ENCODE measurements around the gene ART1.

The ART1 gene

DNA sequence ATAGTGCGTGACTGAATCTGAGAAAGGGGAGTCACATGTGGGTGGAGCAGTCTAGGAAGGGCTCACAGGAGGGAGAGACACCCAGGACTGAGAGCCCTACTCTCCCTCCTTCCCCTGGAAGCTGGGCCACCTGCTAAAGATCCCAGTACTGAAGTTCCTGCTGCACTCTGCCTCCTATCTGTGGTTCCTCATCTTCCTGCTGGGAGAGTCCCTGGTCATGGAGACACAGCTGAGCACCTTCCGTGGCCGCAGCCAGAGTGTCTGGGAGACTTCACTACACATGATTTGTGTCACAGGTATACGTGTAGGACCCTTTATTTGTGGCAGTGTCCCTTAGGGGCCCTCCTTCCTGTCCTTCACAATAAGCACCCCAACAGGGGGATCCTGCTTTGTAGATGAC, 22.4 kb upstream of the ART1 start:
- H3K4me3 Mint-ChIP-seq = no peak overlapping the region
- no peaks in the 10 kb centered on the region for H3K9me3 Mint-ChIP-seq
- peaks cover 7% of the 10 kb centered on the region for H3K4me1 Mint-ChIP-seq
- H3K36me3 Mint-ChIP-seq = no peaks in the 10 kb centered on the region
- ATAC-seq (no peak), DNase-seq (ENCODE audit: low spot score in 2 of 2) (no peak)
- H3K27ac Mint-ChIP-seq = no peak overlapping the region

DNA sequence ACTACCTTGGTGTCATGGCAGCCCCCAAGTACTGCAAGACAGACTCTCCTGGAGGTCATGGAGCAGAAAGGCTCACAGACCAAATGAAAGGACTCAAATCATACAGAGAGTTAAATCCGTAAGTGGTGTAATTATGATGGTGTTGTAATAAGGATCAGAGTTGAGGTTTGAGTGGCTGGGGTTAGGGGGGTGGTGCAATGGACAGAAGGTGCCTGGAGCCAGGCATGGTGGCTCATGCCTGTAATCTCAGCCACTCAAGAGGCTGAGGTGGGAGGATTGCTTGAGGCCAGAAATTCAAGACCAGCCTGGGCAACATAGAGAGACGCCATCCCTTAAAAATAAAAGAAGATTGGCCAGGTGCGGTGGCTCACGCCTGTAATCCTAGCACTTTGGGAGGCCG, 21.8 kb upstream of the ART1 start:
- peaks cover 7% of the 10 kb centered on the region for H3K4me1 Mint-ChIP-seq
- no peak overlapping the region for H3K27ac Mint-ChIP-seq

DNA sequence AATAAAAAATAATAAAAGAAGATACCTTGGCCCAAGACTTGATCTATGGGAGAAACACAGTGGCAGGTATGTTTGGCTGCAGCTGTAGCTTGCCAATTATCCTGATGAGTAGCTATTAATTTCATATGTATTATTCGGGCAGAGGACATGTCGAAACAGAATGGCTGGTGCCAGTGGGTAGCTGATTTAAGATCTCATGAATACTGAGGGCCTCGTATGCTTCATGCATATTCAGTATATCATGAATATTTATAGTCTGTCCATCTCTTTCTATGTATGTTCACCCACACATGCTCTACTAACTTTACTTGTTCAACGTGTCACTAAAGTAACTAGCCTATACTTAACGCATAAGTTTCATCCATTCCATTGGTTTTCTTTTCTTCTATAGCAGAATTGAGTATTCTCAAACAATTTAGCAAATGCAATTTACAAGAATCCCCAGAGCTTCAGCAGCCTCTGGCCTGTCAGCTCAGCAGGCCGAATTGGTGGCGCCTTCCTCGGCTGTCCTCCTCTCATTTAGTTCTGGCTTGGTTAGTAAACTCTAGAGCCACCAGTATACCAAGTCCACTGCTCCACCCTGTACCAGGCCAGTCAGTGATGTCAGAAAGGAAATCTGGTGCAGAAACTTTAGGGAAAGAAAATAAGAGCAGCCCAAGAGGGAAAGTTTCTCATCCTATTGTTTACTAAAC, 21.0 kb upstream of the ART1 start:
- Mint-ChIP-seq H3K27ac (no peak overlapping the region), H3K36me3 (no peaks in the 10 kb centered on the region), H3K4me1 (peaks cover 7% of the 10 kb centered on the region), H3K4me3 (no peak overlapping the region), H3K9me3 (no peaks in the 10 kb centered on the region)
- no peak for ATAC-seq
- no peak for DNase-seq (ENCODE audit: low spot score in 2 of 2)

More for the DNA sequence above, 21.8 kb upstream of the ART1 start:
- no peaks in the 10 kb centered on the region for H3K36me3 Mint-ChIP-seq
- ATAC-seq (no peak), DNase-seq (ENCODE audit: low spot score in 2 of 2) (no peak)
- no peaks in the 10 kb centered on the region for H3K9me3 Mint-ChIP-seq
- no peak overlapping the region for H3K4me3 Mint-ChIP-seq

DNA sequence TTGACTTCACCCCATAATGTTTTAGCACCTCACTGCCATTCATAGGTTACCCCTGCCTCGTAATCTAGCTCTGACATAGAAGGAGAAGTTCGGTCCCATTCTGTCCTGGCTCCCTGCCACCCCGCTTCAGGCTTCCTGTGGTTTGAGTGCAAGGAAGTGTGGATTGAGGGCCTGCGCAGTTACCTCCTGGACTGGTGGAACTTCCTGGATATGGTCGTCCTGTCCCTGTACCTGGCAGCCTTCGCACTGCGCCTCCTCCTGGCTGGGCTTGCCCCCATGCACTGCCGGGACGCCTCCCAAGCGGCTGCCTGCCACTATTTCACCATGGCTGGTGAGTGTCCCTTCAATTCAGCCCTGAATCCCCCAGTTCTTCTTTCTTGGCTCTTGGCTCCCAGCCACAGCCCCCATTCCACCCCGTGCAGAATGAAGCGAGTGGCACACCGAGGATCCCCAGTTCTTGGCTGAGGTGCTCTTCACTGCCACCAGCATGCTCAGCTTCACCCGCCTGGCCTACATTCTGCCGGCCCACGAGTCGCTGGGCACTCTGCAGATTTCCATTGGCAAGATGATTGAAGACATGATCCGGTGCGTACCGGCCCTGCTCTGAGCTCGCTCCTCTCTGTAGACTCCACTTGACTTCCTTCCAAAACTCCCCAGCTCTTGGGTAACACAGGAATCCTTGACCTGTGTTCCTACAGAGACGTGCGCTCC, 18.5 kb upstream of the ART1 start:
- DNase-seq (ENCODE audit: low spot score in 2 of 2) = no peak
- Mint-ChIP-seq H3K4me3 (no peak overlapping the region), H3K36me3 (no peaks in the 10 kb centered on the region), H3K27ac (no peak overlapping the region), H3K4me1 (peaks cover 7% of the 10 kb centered on the region), H3K9me3 (no peaks in the 10 kb centered on the region)
- peak; percentile 29 for ATAC-seq

DNA sequence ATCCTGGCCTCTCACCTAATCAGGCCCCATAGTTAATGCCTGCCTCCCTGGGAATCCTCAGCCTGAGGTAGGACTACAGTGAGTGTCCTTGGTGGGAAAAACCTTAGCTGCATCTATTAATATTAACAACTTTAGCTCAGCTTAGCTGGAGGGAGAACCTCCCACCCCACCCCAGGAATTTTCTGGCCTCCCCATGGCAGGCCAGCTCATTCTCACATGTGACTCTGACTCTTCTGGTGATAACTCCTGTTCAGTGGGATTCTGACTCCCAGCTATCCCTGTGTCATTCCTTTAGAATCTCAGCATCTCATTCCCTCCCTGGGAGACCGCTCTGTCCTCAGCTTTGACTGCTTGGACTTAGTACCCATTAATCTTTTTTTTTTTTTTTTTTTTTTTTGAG, 17.6 kb upstream of the ART1 start:
- Mint-ChIP-seq H3K36me3 (no peaks in the 10 kb centered on the region), H3K9me3 (no peaks in the 10 kb centered on the region), H3K4me3 (no peak overlapping the region), H3K27ac (no peak overlapping the region), H3K4me1 (peaks cover 7% of the 10 kb centered on the region)
- ATAC-seq (no peak), DNase-seq (ENCODE audit: low spot score in 2 of 2) (no peak)

DNA sequence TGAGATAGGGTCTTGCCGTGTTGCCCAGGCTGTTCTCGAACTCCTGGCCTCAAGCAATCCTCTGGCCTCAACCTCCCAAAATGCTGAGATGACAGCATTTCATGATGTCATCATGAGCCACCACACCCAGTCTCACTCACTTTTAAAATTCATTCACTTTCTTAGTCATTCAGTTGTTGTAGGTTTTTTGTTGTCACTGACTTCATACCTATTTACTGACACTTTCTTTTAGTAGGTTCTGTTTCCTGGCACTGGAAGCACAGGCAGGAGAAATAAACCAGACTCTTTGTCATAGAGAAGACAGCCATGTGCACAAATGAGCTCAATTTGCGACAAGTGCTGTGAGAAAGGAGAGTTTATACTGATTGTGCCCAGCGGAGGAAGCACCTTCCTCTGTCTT, 13.6 kb upstream of the ART1 start:
- H3K27ac Mint-ChIP-seq = peak overlapping the region; percentile 43
- H3K36me3 Mint-ChIP-seq = no peaks in the 10 kb centered on the region
- DNase-seq (ENCODE audit: low spot score in 2 of 2) (no peak), ATAC-seq (peak; percentile 68)
- H3K4me1 Mint-ChIP-seq = peaks cover 5% of the 10 kb centered on the region
- no peak overlapping the region for H3K4me3 Mint-ChIP-seq
- H3K9me3 Mint-ChIP-seq = no peaks in the 10 kb centered on the region

DNA sequence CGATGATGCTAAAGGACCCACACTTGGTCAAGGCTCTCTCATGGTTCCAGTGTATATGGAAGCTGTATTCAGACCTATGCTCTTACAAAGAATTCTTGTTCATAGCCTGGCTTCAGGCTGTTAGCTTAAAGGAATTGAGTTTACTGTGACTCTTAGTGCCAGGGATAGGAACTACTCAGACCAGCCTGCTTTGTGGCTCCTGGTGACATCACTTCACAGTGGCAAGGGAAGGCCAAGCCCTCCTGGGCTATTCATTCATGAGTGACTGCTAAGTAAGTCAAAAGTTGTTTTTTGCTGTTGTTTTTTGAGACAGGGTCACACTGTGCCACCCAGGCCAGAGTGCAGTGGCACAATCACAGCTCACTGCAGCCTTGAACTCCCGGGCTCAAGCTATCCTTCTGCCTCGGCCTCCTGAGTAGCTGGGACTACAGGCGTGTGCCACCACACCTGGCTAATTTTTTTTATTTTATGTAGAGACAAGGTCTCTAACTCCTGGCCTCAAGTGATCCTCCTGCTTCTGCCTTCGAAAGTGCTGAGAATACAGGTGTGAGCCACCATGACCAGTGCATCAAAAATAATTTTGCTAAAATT, 12.8 kb upstream of the ART1 start:
- Mint-ChIP-seq H3K27ac (peak overlapping the region; percentile 43), H3K36me3 (no peaks in the 10 kb centered on the region)

DNA sequence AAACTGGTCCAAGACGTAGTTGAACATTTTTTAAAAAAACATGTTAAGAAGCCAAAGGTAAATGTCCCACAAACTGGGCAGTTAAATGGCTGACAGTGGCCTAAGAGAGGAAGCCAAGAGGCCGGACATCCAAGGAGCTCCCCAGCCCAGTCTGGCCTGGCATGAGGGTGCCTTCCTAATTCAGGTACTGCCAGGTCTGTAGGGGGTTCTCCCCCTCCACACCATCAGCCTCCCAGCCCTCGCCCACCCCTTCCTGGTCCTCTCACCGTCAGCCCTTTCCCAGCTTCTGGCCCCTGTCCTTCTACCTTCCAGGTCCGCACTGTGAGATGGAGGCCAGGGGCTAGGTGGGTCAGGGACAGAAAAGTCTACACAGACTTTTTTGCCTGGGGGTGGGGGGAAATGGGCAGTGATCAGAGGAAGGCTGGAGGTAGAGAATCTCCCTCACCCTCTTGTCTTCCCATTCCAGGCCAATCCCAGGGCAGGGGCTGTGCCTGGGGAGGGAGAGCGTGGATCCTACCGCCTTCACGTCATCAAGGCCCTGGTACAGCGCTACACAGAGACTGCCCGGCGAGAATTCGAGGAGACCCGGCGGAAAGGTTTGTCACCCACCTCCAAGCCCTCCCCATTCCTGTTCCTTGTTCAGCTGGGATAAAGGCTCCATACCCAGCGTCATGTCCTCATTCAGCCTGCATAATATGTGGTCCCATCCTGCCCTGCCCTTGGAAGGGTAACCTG, 9.1 kb upstream of the ART1 start:
- no peaks in the 10 kb centered on the region for H3K9me3 Mint-ChIP-seq
- no peaks in the 10 kb centered on the region for H3K4me1 Mint-ChIP-seq
- DNase-seq (ENCODE audit: low spot score in 2 of 2) = no peak
- ATAC-seq = no peak
- H3K36me3 Mint-ChIP-seq = no peaks in the 10 kb centered on the region
- no peak overlapping the region for H3K4me3 Mint-ChIP-seq
- H3K27ac Mint-ChIP-seq = no peak overlapping the region

More for the DNA sequence above, 12.8 kb upstream of the ART1 start:
- no peaks in the 10 kb centered on the region for H3K9me3 Mint-ChIP-seq
- DNase-seq (ENCODE audit: low spot score in 2 of 2) (no peak), ATAC-seq (peak; percentile 52)
- no peaks in the 10 kb centered on the region for H3K4me1 Mint-ChIP-seq
- no peak overlapping the region for H3K4me3 Mint-ChIP-seq

DNA sequence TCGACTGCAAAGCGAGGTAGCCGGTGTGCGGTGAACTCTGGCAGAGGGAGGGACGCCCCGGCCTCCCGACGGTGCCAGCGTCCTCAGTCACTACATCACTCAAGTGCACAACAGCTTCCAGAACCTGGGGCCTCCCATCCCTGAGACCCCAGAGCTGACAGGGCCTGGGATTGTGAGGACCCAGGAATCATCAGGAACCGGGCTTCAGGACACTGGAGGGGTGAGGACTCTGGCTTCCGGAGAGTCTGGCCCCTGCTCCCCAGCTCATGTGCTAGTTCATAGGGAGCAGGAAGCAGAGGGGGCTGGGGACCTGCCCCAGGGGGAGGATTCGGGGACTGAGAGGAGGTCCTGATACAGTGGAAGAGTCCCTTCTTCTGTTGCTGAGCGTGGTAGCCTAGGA, 7.7 kb upstream of the ART1 start:
- Mint-ChIP-seq H3K27ac (no peak overlapping the region), H3K4me3 (no peak overlapping the region), H3K36me3 (no peaks in the 10 kb centered on the region), H3K4me1 (peaks cover 7% of the 10 kb centered on the region), H3K9me3 (no peaks in the 10 kb centered on the region)
- ATAC-seq = no peak
- no peak for DNase-seq (ENCODE audit: low spot score in 2 of 2)

DNA sequence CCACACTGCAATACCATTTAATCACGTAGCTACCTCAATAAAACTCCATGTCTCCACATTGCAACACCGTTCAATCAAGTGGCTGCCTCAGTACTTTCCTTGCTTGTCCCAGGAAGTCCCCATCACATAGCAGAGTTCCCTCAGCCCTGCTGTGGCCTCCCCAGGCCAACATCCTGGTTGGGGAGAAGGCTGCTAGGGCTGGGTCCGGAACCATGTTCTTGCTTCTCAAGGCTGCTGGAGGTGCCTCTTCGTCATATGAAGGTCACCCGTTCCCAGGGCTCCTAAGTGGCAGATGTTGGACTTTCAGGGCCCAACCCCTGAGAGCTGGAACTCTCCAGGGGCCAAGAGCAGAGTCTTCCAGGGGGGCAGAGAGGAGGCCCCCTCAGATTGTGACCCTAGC, 6.4 kb upstream of the ART1 start:
- Mint-ChIP-seq H3K4me3 (no peak overlapping the region), H3K36me3 (no peaks in the 10 kb centered on the region), H3K4me1 (peaks cover 13% of the 10 kb centered on the region), H3K27ac (no peak overlapping the region), H3K9me3 (no peaks in the 10 kb centered on the region)
- no peak for ATAC-seq
- DNase-seq (ENCODE audit: low spot score in 2 of 2) = no peak

DNA sequence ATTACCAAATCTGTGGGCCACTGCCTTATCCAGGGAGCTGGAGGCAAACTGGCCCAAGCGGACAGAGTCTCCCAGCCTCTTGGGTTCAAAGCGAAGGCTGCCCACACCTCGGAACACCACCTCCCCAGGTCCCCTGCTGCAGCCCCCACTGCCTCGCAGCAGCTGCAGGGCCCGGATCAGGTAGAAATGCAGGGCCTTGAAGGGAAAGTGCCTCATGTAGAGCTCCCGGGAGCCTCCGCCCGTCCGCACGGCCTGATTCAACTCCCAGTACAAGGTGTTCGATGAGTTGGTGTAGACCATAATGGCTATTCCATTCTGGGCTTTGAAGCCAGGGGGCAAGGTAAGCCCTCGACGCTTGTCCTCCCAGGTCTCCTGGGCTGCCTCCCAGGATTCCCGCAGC, 5.1 kb upstream of the ART1 start:
- Mint-ChIP-seq H3K36me3 (no peaks in the 10 kb centered on the region), H3K4me1 (peaks cover 13% of the 10 kb centered on the region), H3K4me3 (no peak overlapping the region), H3K27ac (no peak overlapping the region), H3K9me3 (no peaks in the 10 kb centered on the region)
- no peak for ATAC-seq
- no peak for DNase-seq (ENCODE audit: low spot score in 2 of 2)

DNA sequence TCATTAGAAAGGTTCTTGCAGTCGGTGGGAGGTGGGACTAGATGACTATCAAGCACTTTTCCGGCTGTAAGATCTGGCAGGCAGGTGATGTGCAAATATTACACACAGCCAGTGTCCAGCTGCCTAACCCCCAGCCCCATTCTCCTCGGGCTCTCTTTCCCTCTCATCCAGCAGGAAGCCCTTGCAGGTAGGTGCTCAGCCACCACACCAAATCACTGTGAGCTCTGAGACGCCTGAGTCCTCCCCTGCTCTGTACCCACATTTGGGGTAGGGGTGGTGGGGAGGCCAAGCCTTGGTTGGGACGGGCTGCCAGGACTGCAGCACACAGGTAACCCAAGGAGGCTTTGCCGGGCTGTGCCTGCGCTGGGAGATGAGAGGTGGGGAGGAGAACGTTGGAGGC, 3.7 kb upstream of the ART1 start:
- Mint-ChIP-seq H3K4me1 (peaks cover 13% of the 10 kb centered on the region), H3K36me3 (no peaks in the 10 kb centered on the region), H3K4me3 (peak overlapping the region; percentile 65), H3K27ac (peak overlapping the region; percentile 75), H3K9me3 (no peaks in the 10 kb centered on the region)
- ATAC-seq (no peak), DNase-seq (ENCODE audit: low spot score in 2 of 2) (no peak)

DNA sequence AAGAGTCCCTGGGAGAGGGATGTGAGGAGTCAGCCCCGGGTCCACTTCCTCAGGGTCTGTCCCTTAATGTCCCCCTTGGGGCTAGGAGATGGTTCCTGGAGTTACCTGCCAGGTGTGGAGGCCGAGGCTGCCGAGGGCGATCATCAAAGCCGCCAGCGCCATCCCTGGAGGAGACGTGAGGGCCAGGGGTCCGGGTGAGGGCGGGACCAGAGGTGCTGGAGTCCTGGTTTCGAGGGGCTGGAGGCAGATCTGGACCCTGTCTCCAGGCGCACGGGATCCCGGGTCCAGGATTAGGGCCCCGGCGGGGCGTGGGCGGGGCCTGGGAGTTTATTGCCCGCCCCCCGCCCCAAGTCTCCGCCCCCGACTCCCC, 3.2 kb upstream of the ART1 start, which contains the start of gene ART5:
TSS of gene ART5 (minus strand) at position 292 of the 370 bp plus-strand sequence. CDS start at position 162, 130 bp downstream.
- no peak for DNase-seq (ENCODE audit: low spot score in 2 of 2)
- ATAC-seq = peak; percentile 4
- Mint-ChIP-seq H3K9me3 (no peaks in the 10 kb centered on the region), H3K4me3 (peak within 1 kb of the TSS; percentile 65), H3K4me1 (peaks cover 13% of the 10 kb centered on the region), H3K27ac (peak within 1 kb of the TSS; percentile 75), H3K36me3 (no peaks in the 10 kb centered on the region)

DNA sequence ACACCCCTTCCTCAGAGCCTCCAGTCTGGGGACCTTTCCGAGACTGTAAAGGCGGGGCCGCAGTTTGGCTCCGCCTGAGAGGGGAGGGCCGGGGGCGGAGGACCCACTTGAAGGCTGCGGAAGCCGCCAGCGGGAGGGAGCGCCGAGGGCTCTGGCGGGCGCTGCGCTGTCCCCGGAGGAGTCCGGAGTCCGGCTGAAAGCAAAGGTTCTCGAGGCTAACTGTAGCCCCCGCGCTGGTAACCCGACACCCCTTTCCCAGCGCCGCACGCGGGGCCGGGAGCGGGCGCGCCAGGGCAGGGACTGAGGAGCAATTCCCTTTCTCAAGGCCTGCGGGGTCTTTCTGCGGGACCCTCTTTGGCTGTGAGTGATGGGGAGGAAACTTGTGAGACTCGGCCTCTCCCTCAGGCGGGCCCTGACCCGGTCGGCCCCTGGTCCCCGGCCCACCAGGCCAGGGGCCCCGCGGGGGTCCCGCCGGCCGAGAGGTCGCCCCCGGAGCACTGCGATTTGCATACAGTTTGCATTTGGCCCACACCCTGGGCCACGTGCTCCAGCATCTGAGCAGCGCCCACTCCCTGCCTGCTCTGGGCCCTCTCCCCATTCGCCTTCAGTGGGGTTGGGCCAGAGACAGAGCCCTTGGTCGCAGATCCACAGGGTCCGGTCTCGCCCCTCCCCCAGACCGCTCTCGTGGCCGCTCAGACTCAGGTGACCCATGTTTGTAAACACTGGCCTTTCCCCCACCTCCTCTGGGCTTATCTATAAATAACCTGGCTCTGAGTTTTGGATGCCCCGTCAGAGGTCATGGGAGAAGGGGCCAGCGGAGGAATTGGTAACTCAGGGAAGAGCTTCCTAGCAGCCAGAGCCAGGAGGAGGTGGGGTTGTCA, 2.6 kb upstream of the ART1 start:
- Mint-ChIP-seq H3K4me3 (peak overlapping the region; percentile 51), H3K9me3 (no peaks in the 10 kb centered on the region), H3K27ac (no peak overlapping the region), H3K4me1 (peaks cover 13% of the 10 kb centered on the region), H3K36me3 (no peaks in the 10 kb centered on the region)
- peak; percentile 68 for ATAC-seq
- peak in 1 of 2 donors; percentile 53 for DNase-seq (ENCODE audit: low spot score in 2 of 2)
